Fibroblast of lung (primary cell): ENCODE results near the gene COL16A1.

ENCODE experiments used
- CTCF ChIP-seq, 2 donors: IDR thresholded peaks in 1 of 2; conservative IDR thresholded peaks in 1 of 2; 1 replicate in 1 of 2; 2 replicates in 1 of 2; pipeline ENCODE4 v1.5.1; 2011 to 2012; ENCODE audit warnings: low read length in 2 of 2, control low read depth in 1 of 2, inconsistent platforms in 1 of 2, low read depth in 1 of 2, mild to moderate bottlenecking in 1 of 2
- EZH2 ChIP-seq: IDR thresholded peaks from 2 replicates; pipeline ENCODE4 v1.5.1; 2012; ENCODE audit warnings: low read length, control low read depth, mild to moderate bottlenecking; ENCODE audit errors: missing control alignments

DNA sequence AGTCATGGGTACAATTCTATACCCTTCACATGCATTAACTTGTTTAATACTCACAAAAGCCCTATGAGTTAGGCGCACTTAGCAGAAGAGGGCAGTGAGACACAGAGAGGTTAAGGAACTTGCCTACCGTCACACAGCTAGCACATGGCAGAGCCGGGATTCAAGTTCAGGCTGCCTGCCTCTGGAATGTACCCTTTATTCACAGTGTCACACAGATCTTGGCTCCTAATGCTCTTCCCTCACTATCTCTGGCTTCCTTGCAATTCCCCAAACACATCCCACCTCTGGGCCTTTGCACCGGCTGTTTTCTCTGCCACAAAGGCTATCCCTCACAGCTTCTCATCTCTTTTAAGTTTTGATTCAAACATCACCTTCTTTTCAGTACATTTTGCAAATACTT is 25.1 kb downstream of the COL16A1 start:
- TF ChIP-seq CTCF (conservative IDR thresholded peaks at IDR 0.05 in 1 of 2, IDR thresholded peaks at IDR 0.05 in 1 of 2; ENCODE audit: low read depth in 1 of 2, low read length in 2 of 2), result no peak
- TF ChIP-seq EZH2, result no peak
